Activated CD8-positive, alpha-beta memory T cell treated with anti-CD3 and anti-CD28 coated beads, Interleukin-2, amount 10 ng/mL, durations not matched to agents 7 days and 5 days (primary cell): ENCODE results near the gene EXOC8. TPM values are rescaled to one million over a fixed set of nuclear protein-coding genes. Genes with fewer than 3 reads are reported as not detected.

Experiments
- ATAC-seq: fragments of 150-1000 bp; cut with Tn5 transposase; one replicate; pipeline ENCODE4 v1.10.0; 2021; ENCODE audit warnings: moderate library complexity
- CTCF ChIA-PET: fragments of 350-600 bp; sonication (Branson Sonifier 250); formaldehyde crosslinking; loops from one replicate; lab custom pipeline; 2021; ENCODE audit warnings: antibody characterized with exemption; lab: Charles Lee
- DNase-seq: peaks from one replicate; pipeline ENCODE4 v3.0.0-alpha.2; 2020
- H3K27ac Mint-ChIP-seq: one replicate; pipeline ENCODE4 v1.8.0; 2021; ENCODE audit warnings: mild to moderate bottlenecking, mixed read lengths
- H3K27me3 Mint-ChIP-seq: one replicate; pipeline ENCODE4 v1.8.0; 2021; ENCODE audit warnings: mixed read lengths
- H3K36me3 Mint-ChIP-seq: one replicate; pipeline ENCODE4 v1.8.0; 2021; ENCODE audit warnings: mild to moderate bottlenecking, mixed read lengths
- H3K4me1 Mint-ChIP-seq: one replicate; pipeline ENCODE4 v1.8.0; 2021; ENCODE audit warnings: mixed read lengths
- H3K4me3 Mint-ChIP-seq: one replicate; pipeline ENCODE4 v1.8.0; 2021; ENCODE audit warnings: mild to moderate bottlenecking, moderate library complexity, mixed read lengths
- H3K9me3 Mint-ChIP-seq: one replicate; pipeline ENCODE4 v1.8.0; 2022; ENCODE audit warnings: low read depth, mixed read lengths
- total RNA-seq, 2 experiments: library from RNA; stranded (reverse); gene quantifications; one replicate each; pipeline ENCODE4 v1.2.3, GENCODE V29; 2021

Gene EXOC8
- total RNA-seq, 2 experiments from 2014 or later = 18.8 to 19.3 TPM

DNA sequence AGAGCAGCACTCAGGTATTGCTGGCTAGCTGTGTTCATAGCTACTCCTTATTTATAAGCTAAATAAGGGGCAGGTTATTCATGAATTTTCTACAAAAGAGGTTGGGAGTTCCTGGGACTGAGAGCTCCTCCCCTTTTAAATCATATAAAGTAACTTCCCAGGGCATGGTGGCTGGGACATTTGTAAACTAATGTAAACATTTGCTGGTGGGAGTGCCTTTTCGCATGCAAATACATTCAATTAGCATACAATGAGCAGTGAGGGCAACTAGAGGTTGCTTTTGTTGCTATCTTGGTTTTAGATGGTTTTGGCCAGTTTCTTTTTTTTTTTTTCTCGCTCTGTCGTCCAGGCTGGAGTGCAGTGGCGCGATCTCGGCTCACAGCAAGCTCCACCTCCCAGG is 53.2 kb downstream of the EXOC8 start:
- CTCF ChIA-PET = interaction anchor here (0.9 kb wide), 1 partner anchor 32 kb away, joined by 3 read pairs; no protein-coding TSS in a partner anchor
- no peaks in the 10 kb centered on the region for H3K27me3 Mint-ChIP-seq
- no peaks in the 10 kb centered on the region for H3K9me3 Mint-ChIP-seq
- H3K27ac Mint-ChIP-seq = no peak overlapping the region
- ATAC-seq = no peak
- H3K36me3 Mint-ChIP-seq = no peaks in the 10 kb centered on the region
- no peak overlapping the region for H3K4me3 Mint-ChIP-seq
- no peak for DNase-seq
- H3K4me1 Mint-ChIP-seq = no peaks in the 10 kb centered on the region

Other genes starting within 250 kb of the EXOC8 start
- not detected for gene TRIM67, start 175.8 kb downstream of the EXOC8 start, total RNA-seq
- 10 to 100 TPM; 38.5 to 45.8 TPM for gene GNPAT, start 96.6 kb downstream of the EXOC8 start, total RNA-seq
- gene SPRTN, start 441 bp upstream of the EXOC8 start, total RNA-seq = 10 to 100 TPM; 19.3 to 19.6 TPM
- 10 to 100 TPM; 22.3 to 30.1 TPM for gene EGLN1, start 84.4 kb upstream of the EXOC8 start, total RNA-seq
- gene TSNAX, start 190.8 kb upstream of the EXOC8 start, total RNA-seq = 10 to 100 TPM; 28.3 to 38.0 TPM